GM18526 (cell line): ENCODE data around the gene C1orf35.

Source experiments
- POLR2A ChIP-seq: IDR thresholded peaks from 3 replicates; pipeline ENCODE4 v1.6.1; 2011; ENCODE audit not compliant: insufficient read length; ENCODE audit errors: extremely low read depth

The C1orf35 gene

GRCh38 chr1:228082918-228083870 is 19.9 kb downstream of the C1orf35 start:
- no peak for TF ChIP-seq POLR2A

- TF ChIP-seq POLR2A = peak; percentile 93
Observed at GRCh38 chr1:228082214-228082917, 20.8 kb downstream of the C1orf35 start, which contains the start of gene ARF1. ARF1 (plus strand) TSS chr1:228082708; CDS start chr1:228097115, 14,407 bp downstream.

GRCh38 chr1:228081578-228082213 is 21.4 kb downstream of the C1orf35 start:
- no peak for TF ChIP-seq POLR2A

GRCh38 chr1:228081144-228081543 is 22.0 kb downstream of the C1orf35 start:
- no peak for TF ChIP-seq POLR2A

- TF ChIP-seq POLR2A = no peak
Observed at GRCh38 chr1:228079601-228080263, 23.4 kb downstream of the C1orf35 start.

GRCh38 chr1:228079013-228079412 is 24.1 kb downstream of the C1orf35 start:
- TF ChIP-seq POLR2A = no peak

GRCh38 chr1:228077565-228078330 is 25.4 kb downstream of the C1orf35 start:
- TF ChIP-seq POLR2A = no peak

- TF ChIP-seq POLR2A = no peak
Observed at GRCh38 chr1:228076796-228077430, 26.2 kb downstream of the C1orf35 start.

GRCh38 chr1:228075801-228076271 is 27.3 kb downstream of the C1orf35 start:
- no peak for TF ChIP-seq POLR2A

- peak; percentile 9 for TF ChIP-seq POLR2A
Observed at GRCh38 chr1:228074954-228075730, 28.0 kb downstream of the C1orf35 start.

- TF ChIP-seq POLR2A = no peak
Observed at GRCh38 chr1:228073857-228074545, 29.1 kb downstream of the C1orf35 start.
